ENCODE measurements around the gene RGS7.

The RGS7 gene

GRCh38 chr1:240935920-240936319 is 421.1 kb downstream of the RGS7 start:
- TF ChIP-seq CTCF (IDR thresholded peaks at IDR 0.05; ENCODE audit: control insufficient read depth, insufficient read depth, low read depth, low read length, missing control alignments) = no peak
- no peak overlapping the region for H3K4me3 ChIP-seq (ENCODE audit: control insufficient read depth, low read depth, low read length)
- DNase-seq (ENCODE audit: low read depth) = no peak

GRCh38 chr1:240931031-240931430 is 426.0 kb downstream of the RGS7 start:
- no peak overlapping the region for H3K4me3 ChIP-seq (ENCODE audit: control insufficient read depth, low read depth, low read length)
- TF ChIP-seq CTCF (IDR thresholded peaks at IDR 0.05; ENCODE audit: control insufficient read depth, insufficient read depth, low read depth, low read length, missing control alignments) = no peak
- no peak for DNase-seq (ENCODE audit: low read depth)

- H3K4me3 ChIP-seq (ENCODE audit: control insufficient read depth, low read depth, low read length) = no peak overlapping the region
- DNase-seq (ENCODE audit: low read depth) = no peak
- no peak for TF ChIP-seq CTCF (IDR thresholded peaks at IDR 0.05; ENCODE audit: control insufficient read depth, insufficient read depth, low read depth, low read length, missing control alignments)
Observed at GRCh38 chr1:240928265-240928664, 428.7 kb downstream of the RGS7 start.

- DNase-seq (ENCODE audit: low read depth) = no peak
- H3K4me3 ChIP-seq (ENCODE audit: control insufficient read depth, low read depth, low read length) = no peak overlapping the region
- TF ChIP-seq CTCF (IDR thresholded peaks at IDR 0.05; ENCODE audit: control insufficient read depth, insufficient read depth, low read depth, low read length, missing control alignments) = no peak
Observed at GRCh38 chr1:240927821-240928220, 429.2 kb downstream of the RGS7 start.

- H3K4me3 ChIP-seq (ENCODE audit: control insufficient read depth, low read depth, low read length) = no peak overlapping the region
- no peak for TF ChIP-seq CTCF (IDR thresholded peaks at IDR 0.05; ENCODE audit: control insufficient read depth, insufficient read depth, low read depth, low read length, missing control alignments)
- no peak for DNase-seq (ENCODE audit: low read depth)
Observed at GRCh38 chr1:240925273-240925672, 431.7 kb downstream of the RGS7 start.

GRCh38 chr1:240917976-240918375 is 439.0 kb downstream of the RGS7 start:
- DNase-seq (ENCODE audit: low read depth) = no peak
- H3K4me3 ChIP-seq (ENCODE audit: control insufficient read depth, low read depth, low read length) = no peak overlapping the region
- no peak for TF ChIP-seq CTCF (IDR thresholded peaks at IDR 0.05; ENCODE audit: control insufficient read depth, insufficient read depth, low read depth, low read length, missing control alignments)

GRCh38 chr1:240914506-240914905 is 442.5 kb downstream of the RGS7 start:
- DNase-seq (ENCODE audit: low read depth) = no peak
- no peak overlapping the region for H3K4me3 ChIP-seq (ENCODE audit: control insufficient read depth, low read depth, low read length)
- TF ChIP-seq CTCF (IDR thresholded peaks at IDR 0.05; ENCODE audit: control insufficient read depth, insufficient read depth, low read depth, low read length, missing control alignments) = no peak

All from AG09309 (cell line).